H1 (cell line): Measurements from ENCODE around the gene PPP2R1A. TPM values are rescaled to one million over a fixed set of nuclear protein-coding genes. Genes with fewer than 3 reads are reported as not detected.

Experiments
- CTCF ChIA-PET: fragments of 300-600 bp; sonication (Branson Sonifier 250); formaldehyde crosslinking; loops from one replicate; lab custom pipeline; 2021; ENCODE audit not compliant: partially characterized antibody; lab: Charles Lee
- POLR2A ChIA-PET: fragments of 300-600 bp; sonication (Branson Sonifier 250); formaldehyde crosslinking; loops from one replicate; lab custom pipeline; 2021; ENCODE audit warnings: inconsistent platforms; ENCODE audit not compliant: partially characterized antibody; lab: Charles Lee
- DNase-seq, 2 experiments: peaks; one replicate each; pipeline versions ENCODE4 v3.0.0 to v3.0.0-alpha.2; 2010 to 2022; ENCODE audit warnings: low spot score in 2 of 2, low read depth in 1 of 2, mixed read lengths in 1 of 2
- FAIRE-seq: peaks from 2 replicates; lab custom pipeline; 2011; peaks lifted over from hg19 to GRCh38; lab: Jason Lieb, UNC
- H2AFZ ChIP-seq: 2 replicates; pipeline ENCODE4 v1.8.1; 2012; ENCODE audit warnings: low read length, inconsistent platforms
- H2AK5ac ChIP-seq: 2 replicates; pipeline ENCODE4 v1.6.1; 2013; ENCODE audit warnings: low read depth, low read length
- H2BK120ac ChIP-seq: replicated peaks from 2 replicates; pipeline ENCODE3; 2013; ENCODE audit warnings: low read depth, low read length, inconsistent platforms
- H2BK12ac ChIP-seq: 2 replicates; pipeline ENCODE4 v1.6.1; 2013; ENCODE audit warnings: low read depth, low read length
- H2BK15ac ChIP-seq: 2 replicates; pipeline ENCODE4 v1.6.1; 2013; ENCODE audit warnings: low read length
- H2BK20ac ChIP-seq: 2 replicates; pipeline ENCODE4 v1.6.1; 2013; ENCODE audit warnings: low read length
- H2BK5ac ChIP-seq: 2 replicates; pipeline ENCODE4 v1.6.1; 2013; ENCODE audit warnings: low read depth, low read length
- H3K14ac ChIP-seq: 2 replicates; pipeline ENCODE4 v1.6.1; 2013; ENCODE audit warnings: inconsistent platforms; ENCODE audit not compliant: insufficient read length
- H3K18ac ChIP-seq: 2 replicates; pipeline ENCODE4 v1.6.1; 2013; ENCODE audit warnings: low read length; ENCODE audit errors: extremely low read depth
- H3K23ac ChIP-seq: 2 replicates; pipeline ENCODE4 v1.6.1; 2013; ENCODE audit warnings: inconsistent platforms; ENCODE audit not compliant: insufficient read length
- H3K23me2 ChIP-seq: 2 replicates; pipeline ENCODE4 v1.6.1; 2013; ENCODE audit warnings: low read depth, low read length
- H3K27ac ChIP-seq: 2 replicates; pipeline ENCODE4 v1.6.1; 2011; ENCODE audit warnings: low read depth, low read length, inconsistent platforms
- H3K27me3 ChIP-seq, 4 experiments: replicated peaks in 1 of 4; 1 replicate in 1 of 4; 2 replicates in 3 of 4; pipeline versions ENCODE4 v1.6.1 to v1.8.1; 2011 to 2013; ENCODE audit warnings: low read length in 3 of 4, mild to moderate bottlenecking in 3 of 4, inconsistent platforms in 2 of 4, mixed read lengths in 2 of 4, moderate library complexity in 1 of 4; ENCODE audit not compliant: control insufficient read depth in 3 of 4, insufficient read depth in 3 of 4; ENCODE audit errors: extremely low read depth in 1 of 4
- H3K36me3 ChIP-seq, 4 experiments: 2 replicates each; pipeline versions ENCODE4 v1.6.1 to v1.8.1; 2011 to 2013; ENCODE audit warnings: mild to moderate bottlenecking in 4 of 4, low read length in 3 of 4, moderate library complexity in 2 of 4, control low read depth in 1 of 4, inconsistent platforms in 1 of 4; ENCODE audit not compliant: insufficient read depth in 4 of 4, control insufficient read depth in 2 of 4
- H3K4ac ChIP-seq: replicated peaks from 2 replicates; pipeline ENCODE3; 2013; ENCODE audit warnings: low read length, low read depth, mixed read lengths, inconsistent platforms; ENCODE audit not compliant: insufficient read length
- H3K4me1 ChIP-seq, 4 experiments: replicated peaks in 1 of 4; 1 replicate in 1 of 4; 2 replicates in 3 of 4; pipeline versions ENCODE4 v1.6.1 to v1.8.1; 2011 to 2013; ENCODE audit warnings: low read length in 3 of 4, inconsistent platforms in 2 of 4, mixed read lengths in 1 of 4; ENCODE audit not compliant: insufficient read depth in 4 of 4, control insufficient read depth in 3 of 4
- H3K4me2 ChIP-seq, 2 experiments: 2 replicates each; pipeline versions ENCODE4 v1.6.1 to v1.8.1; 2011 to 2013; ENCODE audit warnings: low read depth in 2 of 2, low read length in 2 of 2, control low read depth in 1 of 2, inconsistent platforms in 1 of 2, mild to moderate bottlenecking in 1 of 2; ENCODE audit not compliant: insufficient read depth in 1 of 2
- H3K4me3 ChIP-seq, 4 experiments: fragments of 200-600, 300-600 bp in 1 of 4; sonication (generic), shearing (Covaris generic), sonication (Bioruptor Twin) in 1 of 4; 2 replicates each; pipeline versions ENCODE4 v1.5.1 to v1.8.1; 2011 to 2016; ENCODE audit warnings: low read length in 4 of 4, low read depth in 3 of 4, control low read depth in 2 of 4, inconsistent platforms in 2 of 4, mild to moderate bottlenecking in 2 of 4, mixed read lengths in 1 of 4, moderate library complexity in 1 of 4; ENCODE audit not compliant: insufficient read depth in 2 of 4; ENCODE audit errors: extremely low read depth in 1 of 4
- H3K56ac ChIP-seq: replicated peaks from 2 replicates; pipeline ENCODE3; 2013; ENCODE audit warnings: low read depth, mild to moderate bottlenecking, mixed read lengths, low read length, inconsistent platforms; ENCODE audit not compliant: insufficient read length
- H3K79me1 ChIP-seq: 2 replicates; pipeline ENCODE4 v1.6.1; 2013; ENCODE audit warnings: low read depth, low read length, control low read depth
- H3K79me2 ChIP-seq, 2 experiments: 2 replicates each; pipeline versions ENCODE4 v1.6.1 to v1.8.1; 2012 to 2013; ENCODE audit warnings: low read length in 2 of 2, mild to moderate bottlenecking in 2 of 2, inconsistent platforms in 1 of 2; ENCODE audit not compliant: insufficient read depth in 2 of 2, control insufficient read depth in 1 of 2
- H3K9ac ChIP-seq, 4 experiments: replicated peaks in 1 of 4; 1 replicate in 1 of 4; 2 replicates in 3 of 4; pipeline versions ENCODE4 v1.6.1 to v1.8.1; 2011 to 2013; ENCODE audit warnings: low read depth in 3 of 4, low read length in 3 of 4, control low read depth in 2 of 4, mild to moderate bottlenecking in 2 of 4, moderate library complexity in 2 of 4, inconsistent platforms in 1 of 4; ENCODE audit errors: extremely low read depth in 1 of 4
- H3K9me3 ChIP-seq, 2 experiments: 2 replicates each; pipeline versions ENCODE4 v1.6.1 to v1.8.1; 2012 to 2013; ENCODE audit warnings: mild to moderate bottlenecking in 2 of 2, moderate library complexity in 2 of 2, control low read depth in 1 of 2, inconsistent platforms in 1 of 2, low read depth in 1 of 2, low read length in 1 of 2, mixed read lengths in 1 of 2; ENCODE audit not compliant: insufficient read depth in 2 of 2
- H4K20me1 ChIP-seq, 2 experiments: replicated peaks in 1 of 2; 2 replicates each; pipeline versions ENCODE3 to v1.8.1; 2011 to 2013; ENCODE audit warnings: inconsistent platforms in 2 of 2, low read length in 2 of 2, mild to moderate bottlenecking in 1 of 2; ENCODE audit not compliant: insufficient read depth in 2 of 2, control insufficient read depth in 1 of 2
- H4K5ac ChIP-seq: 2 replicates; pipeline ENCODE4 v1.6.1; 2013; ENCODE audit warnings: low read length, low read depth, mixed read lengths, inconsistent platforms; ENCODE audit not compliant: insufficient read length
- H4K8ac ChIP-seq: 2 replicates; pipeline ENCODE4 v1.8.0; 2013; ENCODE audit warnings: mild to moderate bottlenecking, moderate library complexity, low read length, inconsistent platforms; ENCODE audit not compliant: insufficient read depth; ENCODE audit errors: extremely low read depth
- H4K91ac ChIP-seq: replicated peaks from 2 replicates; pipeline ENCODE3; 2013; ENCODE audit warnings: low read length, mixed read lengths, inconsistent platforms; ENCODE audit not compliant: insufficient read length
- CBX5 ChIP-seq: fragments of 300-800, 300-1000 bp; sonication (generic); IDR thresholded peaks from 2 replicates; pipeline ENCODE4 v1.7.1; 2016; ENCODE audit warnings: antibody characterized with exemption, low read length, low read depth
- CBX8 ChIP-seq: fragments of 300-800, 300-1000 bp; sonication (generic); IDR thresholded peaks from 2 replicates; pipeline ENCODE4 v1.7.1; 2016; ENCODE audit warnings: low read depth, low read length, borderline replicate concordance
- HDAC2 ChIP-seq, 2 experiments: fragments of 300-600 bp in 1 of 2; sonication (generic) in 1 of 2; IDR thresholded peaks; 2 replicates each; pipeline ENCODE4 v1.6.1; 2011 to 2012; ENCODE audit warnings: low read depth in 2 of 2, low read length in 2 of 2, mild to moderate bottlenecking in 2 of 2, moderate library complexity in 2 of 2, borderline replicate concordance in 1 of 2, inconsistent platforms in 1 of 2
- JUN ChIP-seq: IDR thresholded peaks from 2 replicates; pipeline ENCODE4 v1.6.1; 2011; ENCODE audit warnings: low read depth, mild to moderate bottlenecking, improper control_type of control experiment, low read length
- POLR2A ChIP-seq, 2 experiments: IDR thresholded peaks; 1 replicate in 1 of 2; 2 replicates in 1 of 2; pipeline ENCODE4 v1.6.1; 2011; ENCODE audit warnings: low read depth in 2 of 2, low read length in 2 of 2, mild to moderate bottlenecking in 2 of 2; ENCODE audit errors: control extremely low read depth in 1 of 2
- POU5F1 ChIP-seq: IDR thresholded peaks from 2 replicates; pipeline ENCODE4 v1.6.1; 2011; ENCODE audit warnings: low read depth, mild to moderate bottlenecking, low read length, moderate library complexity
- RXRA ChIP-seq: IDR thresholded peaks from 2 replicates; pipeline ENCODE4 v1.6.1; 2011; ENCODE audit warnings: low read depth, mild to moderate bottlenecking, low read length, moderate library complexity; ENCODE audit not compliant: insufficient read depth
- SIRT6 ChIP-seq: IDR thresholded peaks from one replicate; pipeline ENCODE4 v1.7.1; 2012; ENCODE audit warnings: low read length, inconsistent platforms
- SRF ChIP-seq: IDR thresholded peaks from 2 replicates; pipeline ENCODE4 v1.6.1; 2011; ENCODE audit warnings: mild to moderate bottlenecking, low read depth, low read length, moderate library complexity
- TAF7 ChIP-seq: optimal IDR thresholded peaks from 2 replicates; pipeline ENCODE3; 2011; ENCODE audit warnings: low read depth, mild to moderate bottlenecking, inconsistent platforms, low read length, moderate library complexity, borderline replicate concordance
- WGBS, 2 experiments: shearing (Covaris generic) in 1 of 2; methylation state at CpG; one replicate each; pipeline versions ENCODE4 v1.1.6 to v1.1.7; 2013 to 2015; ENCODE audit warnings: low lambda C conversion rate in 2 of 2, mixed read lengths in 2 of 2, inconsistent platforms in 1 of 2, low coverage in 1 of 2, missing lambda C conversion rate in 1 of 2; ENCODE audit not compliant: insufficient replicate concordance in 2 of 2, insufficient coverage in 1 of 2, insufficient read length in 1 of 2; ENCODE audit errors: extremely low coverage in 1 of 2, missing lambda C conversion rate in 1 of 2; 5-methylcytosine and 5-hydroxymethylcytosine counted together
- polyA plus RNA-seq, 7 experiments: library from polyadenylated mRNA; depleted of rRNA in 3 of 7; stranded (reverse) in 5 of 7; unstranded in 2 of 7; fragments of >200 nt in 5 of 7; fragments of 200-250 nt in 2 of 7; gene quantifications; 1 replicate in 5 of 7; 2 replicates in 1 of 7; 4 replicates in 1 of 7; pipeline versions ENCODE4 v1.2.1 to v1.2.3, GENCODE V29; 2011 to 2013; ENCODE audit warnings: missing spikeins in 2 of 7, mixed read lengths in 2 of 7
- total RNA-seq: library from RNA; stranded (reverse); fragmentation: NEBNext Ultra II Directional; extraction: Animal tissue kit (Norgen Biotek cat#: 25700); gene quantifications from 2 replicates; pipeline ENCODE4 v1.2.1, GENCODE V29; 2021
- TF ChIP-seq, protein P1 (sequence below): IDR thresholded peaks from 2 replicates; pipeline ENCODE4 v1.6.1; 2012; ENCODE audit warnings: inconsistent platforms

Gene PPP2R1A
- total and polyA plus RNA-seq, 2 of the 8 experiments (the other 6 are each of a cell fraction or from before 2014, with no cell fraction given) = 380 to 382 TPM

DNA sequence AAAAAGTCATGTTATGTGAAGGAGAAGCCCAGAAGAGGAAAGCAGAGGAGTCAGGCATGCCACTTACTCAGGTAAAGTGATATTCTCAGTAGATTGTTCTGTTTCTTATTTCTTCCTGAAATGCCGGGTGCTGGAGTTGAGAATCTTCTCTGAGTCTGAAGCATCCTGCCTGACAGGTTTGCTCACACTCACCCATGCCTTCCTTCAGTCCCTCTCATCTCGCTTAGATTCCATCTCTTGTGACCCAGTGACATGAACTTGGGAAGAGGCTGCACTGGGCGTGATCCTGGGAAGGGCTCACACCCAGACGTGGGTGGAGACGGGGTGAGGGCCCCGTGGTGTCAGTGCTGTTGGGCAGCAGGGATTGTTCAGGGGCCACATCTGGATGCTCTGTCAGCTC is 87.6 kb downstream of the PPP2R1A start:
- Histone ChIP-seq H4K20me1 (peaks cover 13 to 22% of the 10 kb centered on the region in 2 experiments), H3K23me2 (no peaks in the 10 kb centered on the region)

More for the DNA sequence above, 87.6 kb downstream of the PPP2R1A start:
- Histone ChIP-seq H2BK5ac (no peak overlapping the region), H2BK15ac (no peak overlapping the region), H3K4me3 (no peak overlapping the region), H3K79me2 (peaks cover 37 to 93% of the 10 kb centered on the region in 2 experiments), H3K18ac (no peak overlapping the region), H4K8ac (no peak overlapping the region), H3K14ac (no peak overlapping the region), H4K5ac (no peak overlapping the region), H3K4me1 (peaks cover 0 to 3% (median 0%) of the 10 kb centered on the region in 4 experiments; a peak in 2 of 7 replicates), H2BK120ac (no peak overlapping the region), H2BK20ac (no peak overlapping the region), H3K9ac (no peak overlapping the region), H3K4me2 (no peak overlapping the region), H4K91ac (no peak overlapping the region), H3K27me3 (no peaks in the 10 kb centered on the region), H3K4ac (no peak overlapping the region), H3K9me3 (no peaks in the 10 kb centered on the region), H3K56ac (no peak overlapping the region), H3K36me3 (peaks cover 0 to 17% (median 3%) of the 10 kb centered on the region in 4 experiments; a peak in 4 of 8 replicates), H2AFZ (no peak overlapping the region), H3K79me1 (peaks cover 11% of the 10 kb centered on the region), H3K23ac (no peak overlapping the region), H2AK5ac (no peak overlapping the region), H2BK12ac (no peak overlapping the region), H3K27ac (no peak overlapping the region)
- DNase-seq = no peak
- TF ChIP-seq RXRA = no peak
- TF ChIP-seq POLR2A (IDR thresholded peaks at IDR 0.05; ENCODE audit: control extremely low read depth in 1 of 2, low read depth in 2 of 2, low read length in 2 of 2) = no peak
- TF ChIP-seq JUN = no peak
- no peak for TF ChIP-seq CBX8
- TF ChIP-seq HDAC2 (IDR thresholded peaks at IDR 0.05; ENCODE audit: borderline replicate concordance in 1 of 2, low read depth in 2 of 2, low read length in 2 of 2) = no peak
- no peak for TF ChIP-seq CBX5
- TF ChIP-seq SRF = no peak
- TF ChIP-seq TAF7 = no peak
- TF ChIP-seq POU5F1 = no peak
- no peak for TF ChIP-seq SIRT6
- TF ChIP-seq, protein P1, sequence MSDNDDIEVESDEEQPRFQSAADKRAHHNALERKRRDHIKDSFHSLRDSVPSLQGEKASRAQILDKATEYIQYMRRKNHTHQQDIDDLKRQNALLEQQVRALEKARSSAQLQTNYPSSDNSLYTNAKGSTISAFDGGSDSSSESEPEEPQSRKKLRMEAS = no peak
- no peak for FAIRE-seq
- POLR2A ChIA-PET = interaction anchor here (1.4 kb wide), 1 partner anchor 9 kb away, joined by 5 read pairs; no protein-coding TSS in a partner anchor
- WGBS, 2 experiments = 88% methylated on average over 6 of the region's 6 CpGs; no CpG with 5 or more reads in 1 of the 2 experiments
- CTCF ChIA-PET = interaction anchor here (0.8 kb wide), 1 partner anchor 19 kb away, joined by 3 read pairs; no protein-coding TSS in a partner anchor
